ENCODE measurements around the gene MTARC1.

DNA sequence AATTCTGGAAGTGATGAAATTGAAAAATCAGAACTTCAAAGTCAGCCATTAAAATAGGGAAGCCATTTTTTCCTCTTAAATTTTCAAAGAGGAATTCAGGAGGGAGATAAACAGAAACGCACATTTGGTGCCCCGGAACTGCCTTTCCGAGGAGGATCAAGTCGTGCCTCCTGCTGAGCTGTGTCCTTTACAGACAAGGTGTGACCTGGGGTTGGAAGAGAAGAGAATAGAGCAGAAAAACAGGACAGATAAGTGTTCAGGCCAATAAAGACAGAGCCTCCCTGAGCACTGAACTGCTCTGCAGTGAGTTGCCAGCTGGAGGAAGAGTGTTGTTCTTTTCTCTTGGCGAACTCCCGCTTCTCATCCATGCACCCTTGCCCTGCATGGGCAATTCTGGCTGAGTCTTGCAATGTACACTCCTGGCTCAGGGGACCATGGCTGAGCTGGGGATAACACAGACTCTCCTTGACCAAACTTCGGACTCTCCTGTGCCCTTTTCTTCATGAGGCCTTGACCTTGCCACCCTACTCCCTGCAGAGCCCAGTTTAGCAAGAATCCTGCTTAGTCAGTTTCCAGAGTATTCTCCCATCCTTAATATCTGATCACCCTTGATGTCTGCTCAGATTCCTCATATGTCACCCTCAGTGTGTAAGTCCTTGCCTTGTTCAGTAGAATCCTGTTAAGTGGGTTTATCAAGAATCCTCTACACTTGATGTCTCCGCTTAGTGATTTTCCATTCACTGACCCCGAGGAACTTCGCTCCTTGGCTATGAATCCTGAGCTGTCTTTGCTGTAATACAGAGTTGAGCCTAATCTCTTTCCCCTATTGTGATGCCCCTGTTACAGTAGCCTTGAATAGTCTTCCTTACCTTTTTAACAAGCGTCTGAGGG, 1.3 kb upstream of the MTARC1 start:
- no peak for TF ChIP-seq GATA2 (IDR thresholded peaks at IDR 0.05; ENCODE audit: low read depth, low read length)
- no peak for TF ChIP-seq GATA3 (IDR thresholded peaks at IDR 0.05; ENCODE audit: low read depth, low read length)
